ENCODE results near the gene PUSL1.

The PUSL1 gene

DNA sequence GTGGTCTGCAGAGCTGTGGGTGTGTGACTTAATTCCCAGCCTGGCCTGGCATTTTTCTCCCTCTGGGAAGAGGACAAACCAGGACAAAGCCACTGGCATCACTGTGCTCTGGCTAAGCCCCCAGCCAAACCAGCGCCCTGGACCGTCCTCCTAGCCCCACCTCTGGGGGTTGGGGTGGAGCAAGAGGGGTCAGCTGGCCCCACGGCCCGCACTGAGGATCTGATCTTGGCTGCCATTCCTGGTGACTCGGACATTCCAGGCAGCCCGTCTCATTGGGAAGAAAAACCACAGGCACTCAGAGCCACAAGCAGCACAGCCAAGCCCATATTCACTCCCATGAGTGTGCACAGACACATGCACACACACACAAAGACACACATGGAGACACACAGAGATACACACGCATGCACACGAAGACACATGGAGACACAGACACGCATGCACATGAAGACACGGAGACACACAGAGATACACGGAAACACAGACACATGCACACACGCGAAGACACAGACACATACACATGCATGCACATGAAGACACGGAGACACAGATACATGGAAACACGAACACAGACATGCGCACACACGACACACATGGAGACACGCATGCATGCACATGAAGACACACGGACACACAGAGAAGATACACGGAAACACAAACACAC lies 52.2 kb downstream of the PUSL1 start:
- no peak overlapping the region for H3K9ac ChIP-seq (ENCODE audit: low read length)
- H3K9me3 ChIP-seq (ENCODE audit: control insufficient read depth, insufficient read depth, low read depth, low read length): no peaks in the 10 kb centered on the region
- H3K4me3 ChIP-seq (ENCODE audit: low read depth, low read length): peak overlapping the region; percentile 6; the same call in 1 of the 2 replicates
- no peak overlapping the region for H3K27ac ChIP-seq (ENCODE audit: low read depth, low read length)
- peaks cover 49% of the 10 kb centered on the region for H3K4me1 ChIP-seq (ENCODE audit: control insufficient read depth, insufficient read depth, low read length)
- no peaks in the 10 kb centered on the region for H3K27me3 ChIP-seq (ENCODE audit: control insufficient read depth, insufficient read depth, low read length)
- no peaks in the 10 kb centered on the region for H3K36me3 ChIP-seq (ENCODE audit: control insufficient read depth, insufficient read depth, low read length)

Data from HUES6 (cell line).